Neutrophil (primary cell): ENCODE measurements around the gene PTPRN2.
"Not testable (repeated sequence)": the region's sequence is repeated elsewhere in the genome, so short reads cannot be mapped to it uniquely, and the experiment has no call there.

ENCODE experiments used
- H3K27ac ChIP-seq: fragments of 200-600 bp; sonication (generic); 2 replicates; pipeline ENCODE4 v1.5.1; 2016; ENCODE audit warnings: mild to moderate bottlenecking, moderate library complexity
- H3K27me3 ChIP-seq: fragments of 200-600 bp; sonication (generic); 2 replicates; pipeline ENCODE4 v1.6.0; 2016; ENCODE audit warnings: mild to moderate bottlenecking
- H3K36me3 ChIP-seq: fragments of 200-600 bp; sonication (generic); 2 replicates; pipeline ENCODE4 v1.5.1; 2017
- H3K4me1 ChIP-seq, 2 experiments: fragments of 200-600 bp in 1 of 2; sonication (generic) in 1 of 2; 1 replicate in 1 of 2; 2 replicates in 1 of 2; pipeline versions ENCODE4 v1.5.1 to v1.6.1; 2013 to 2016; ENCODE audit warnings: low read depth in 1 of 2, low read length in 1 of 2, mild to moderate bottlenecking in 1 of 2, moderate library complexity in 1 of 2; ENCODE audit not compliant: control insufficient read depth in 1 of 2, insufficient read depth in 1 of 2
- H3K4me3 ChIP-seq, 2 experiments: fragments of 200-600 bp in 1 of 2; sonication (generic) in 1 of 2; 1 replicate in 1 of 2; 2 replicates in 1 of 2; pipeline ENCODE4 v1.5.1; 2013 to 2016; ENCODE audit warnings: low read depth in 1 of 2, low read length in 1 of 2, mild to moderate bottlenecking in 1 of 2, moderate library complexity in 1 of 2
- H3K9me3 ChIP-seq: fragments of 200-600 bp; sonication (generic); 2 replicates; pipeline ENCODE4 v1.5.1; 2016
- CTCF ChIP-seq: fragments of 200-600 bp; sonication (generic); IDR thresholded peaks from 2 replicates; pipeline ENCODE4 v1.5.1; 2016; ENCODE audit warnings: antibody characterized with exemption

Gene PTPRN2

GRCh38 chr7:158422887-158423560 is 164.6 kb downstream of the PTPRN2 start:
- TF ChIP-seq CTCF, result no peak
- no peaks in the 10 kb centered on the region for H3K9me3 ChIP-seq
- H3K4me3 ChIP-seq, result no peak overlapping the region
- no peak overlapping the region for H3K27ac ChIP-seq
- no peaks in the 10 kb centered on the region for H3K4me1 ChIP-seq
- H3K27me3 ChIP-seq, result no peaks in the 10 kb centered on the region
- no peaks in the 10 kb centered on the region for H3K36me3 ChIP-seq

GRCh38 chr7:158422196-158422886 is 165.3 kb downstream of the PTPRN2 start:
- Histone ChIP-seq H3K4me1 (no peaks in the 10 kb centered on the region), H3K4me3 (no peak overlapping the region), H3K9me3 (no peaks in the 10 kb centered on the region), H3K27ac (no peak overlapping the region), H3K27me3 (no peaks in the 10 kb centered on the region), H3K36me3 (no peaks in the 10 kb centered on the region)
- TF ChIP-seq CTCF, result no peak

- Histone ChIP-seq H3K27me3 (no peaks in the 10 kb centered on the region), H3K36me3 (no peaks in the 10 kb centered on the region), H3K27ac (no peak overlapping the region), H3K4me1 (no peaks in the 10 kb centered on the region), H3K4me3 (no peak overlapping the region), H3K9me3 (no peaks in the 10 kb centered on the region)
- no peak for TF ChIP-seq CTCF
Observed at GRCh38 chr7:158421361-158421760, 166.3 kb downstream of the PTPRN2 start.

GRCh38 chr7:158420591-158421340 is 166.9 kb downstream of the PTPRN2 start:
- H3K4me1 ChIP-seq, result no peaks in the 10 kb centered on the region
- no peaks in the 10 kb centered on the region for H3K27me3 ChIP-seq
- no peak for TF ChIP-seq CTCF
- no peaks in the 10 kb centered on the region for H3K36me3 ChIP-seq
- no peaks in the 10 kb centered on the region for H3K9me3 ChIP-seq
- no peak overlapping the region for H3K27ac ChIP-seq
- H3K4me3 ChIP-seq, result no peak overlapping the region

GRCh38 chr7:158419238-158419785 is 168.3 kb downstream of the PTPRN2 start:
- no peaks in the 10 kb centered on the region for H3K27me3 ChIP-seq

GRCh38 chr7:158418395-158418794 is 169.2 kb downstream of the PTPRN2 start:
- not testable (repeated sequence) for H3K27me3 ChIP-seq, H3K27ac ChIP-seq, H3K4me3 ChIP-seq, H3K4me1 ChIP-seq, H3K36me3 ChIP-seq, H3K9me3 ChIP-seq

More at GRCh38 chr7:158419238-158419785, 168.3 kb downstream of the PTPRN2 start:
- H3K4me3 ChIP-seq, result no peak overlapping the region
- no peaks in the 10 kb centered on the region for H3K9me3 ChIP-seq
- no peaks in the 10 kb centered on the region for H3K4me1 ChIP-seq
- TF ChIP-seq CTCF, result no peak
- H3K36me3 ChIP-seq, result no peaks in the 10 kb centered on the region
- no peak overlapping the region for H3K27ac ChIP-seq
